Activated effector memory CD4-positive, alpha-beta T cell treated with Interleukin-2 at 50 U/mL for 16 hours (primary cell): ENCODE data around the gene RADIL.
A peak's percentile ranks its signal among the peaks of the same experiment; 100 is the strongest.

Source experiments
- DNase-seq: peaks from one replicate; pipeline ENCODE4 v3.0.0-alpha.2; 2020

RADIL gene

DNA sequence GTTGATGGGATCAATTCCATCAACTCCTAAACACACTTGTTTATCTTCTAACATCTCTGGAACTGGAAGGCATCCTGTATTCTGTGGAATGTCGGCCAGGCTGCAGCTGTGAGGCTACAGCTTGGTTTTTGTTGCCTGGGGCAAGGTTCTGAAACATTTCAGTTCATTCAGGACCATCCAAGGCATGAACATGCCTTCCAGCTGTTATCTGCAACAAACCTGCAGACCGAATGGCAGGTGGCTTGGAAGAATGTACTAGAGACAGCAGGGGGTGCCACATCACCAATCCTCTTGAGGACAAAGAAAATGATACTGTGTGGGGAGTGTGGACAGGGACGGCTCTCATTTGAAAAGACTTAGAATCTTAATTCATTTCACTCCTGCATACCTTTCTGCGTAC, 34.1 kb downstream of the RADIL start:
- DNase-seq, result no peak

DNA sequence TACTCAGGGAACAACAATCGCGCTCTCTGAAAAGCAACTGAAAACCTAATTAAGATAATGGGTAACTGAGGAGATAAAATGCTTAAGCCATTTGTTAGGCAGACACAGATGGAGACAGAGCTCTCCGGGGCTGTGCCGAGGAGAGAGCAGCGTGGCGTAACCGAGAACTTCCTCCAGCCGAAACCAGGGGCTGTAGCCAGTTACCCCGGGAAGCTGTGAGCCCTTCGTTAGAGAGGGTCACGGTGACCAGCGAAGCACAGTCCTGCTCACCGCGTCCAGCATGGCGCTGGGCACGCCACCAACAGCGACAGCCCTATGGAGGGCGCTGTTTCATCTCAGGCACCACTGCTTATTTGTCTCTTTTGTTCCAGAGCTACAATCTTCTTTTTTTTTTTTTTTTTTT, 37.8 kb downstream of the RADIL start:
- no peak for DNase-seq

DNA sequence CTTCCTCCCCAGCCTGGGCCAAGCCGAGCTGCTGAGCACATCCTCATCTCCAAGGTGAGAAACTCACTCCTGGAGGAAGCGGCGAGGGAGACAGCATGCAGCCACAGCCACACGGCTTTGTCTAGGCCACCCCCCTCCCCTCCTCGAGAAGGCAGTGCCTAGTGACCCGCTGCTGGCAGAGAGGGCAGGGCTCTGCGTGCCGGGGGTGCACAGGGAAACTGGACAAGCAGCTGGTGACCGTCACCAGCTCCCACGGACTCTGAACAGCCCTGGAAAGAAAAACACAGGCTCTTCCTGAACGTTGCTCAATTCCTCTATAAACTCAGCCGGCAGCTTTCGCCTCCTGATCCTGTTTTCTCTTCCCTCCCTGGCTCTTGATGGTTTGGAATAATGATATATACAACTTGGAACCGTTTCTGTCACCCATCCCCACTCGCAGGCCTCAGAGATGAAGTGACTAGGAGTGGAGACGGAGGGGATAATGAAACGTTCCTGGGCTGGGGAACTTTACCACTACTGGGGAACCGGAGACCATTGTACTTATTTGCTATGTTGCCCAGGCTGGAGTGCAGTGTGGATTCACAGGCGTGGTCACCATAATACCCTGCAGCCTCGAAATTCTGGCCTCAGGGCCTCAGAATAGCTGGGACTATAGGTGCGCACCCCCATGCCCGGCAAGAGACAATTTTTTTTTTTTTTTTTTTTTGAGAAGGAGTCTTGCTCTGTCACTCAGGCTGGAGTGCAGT, 41.0 kb downstream of the RADIL start:
- DNase-seq, result no peak

DNA sequence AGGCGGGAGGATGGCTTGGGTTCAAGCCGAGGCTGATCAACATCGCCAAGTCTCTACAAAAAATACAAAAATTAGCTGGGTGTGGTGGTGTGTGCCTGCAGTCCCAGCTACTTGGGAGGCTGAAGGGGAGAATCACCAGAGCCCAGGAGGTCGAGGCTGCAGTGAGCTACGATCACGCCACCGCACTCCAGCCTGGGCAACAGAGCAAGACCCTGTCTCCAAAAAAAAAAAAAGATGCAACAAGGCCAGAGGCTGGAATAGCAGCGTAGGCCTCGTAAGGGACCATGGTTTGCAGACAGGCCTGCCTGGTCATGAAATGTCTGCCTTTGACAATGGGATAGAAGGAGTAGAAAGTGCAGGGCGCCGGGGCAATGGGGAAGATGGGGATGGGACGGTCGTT, 41.7 kb downstream of the RADIL start:
- no peak for DNase-seq

DNA sequence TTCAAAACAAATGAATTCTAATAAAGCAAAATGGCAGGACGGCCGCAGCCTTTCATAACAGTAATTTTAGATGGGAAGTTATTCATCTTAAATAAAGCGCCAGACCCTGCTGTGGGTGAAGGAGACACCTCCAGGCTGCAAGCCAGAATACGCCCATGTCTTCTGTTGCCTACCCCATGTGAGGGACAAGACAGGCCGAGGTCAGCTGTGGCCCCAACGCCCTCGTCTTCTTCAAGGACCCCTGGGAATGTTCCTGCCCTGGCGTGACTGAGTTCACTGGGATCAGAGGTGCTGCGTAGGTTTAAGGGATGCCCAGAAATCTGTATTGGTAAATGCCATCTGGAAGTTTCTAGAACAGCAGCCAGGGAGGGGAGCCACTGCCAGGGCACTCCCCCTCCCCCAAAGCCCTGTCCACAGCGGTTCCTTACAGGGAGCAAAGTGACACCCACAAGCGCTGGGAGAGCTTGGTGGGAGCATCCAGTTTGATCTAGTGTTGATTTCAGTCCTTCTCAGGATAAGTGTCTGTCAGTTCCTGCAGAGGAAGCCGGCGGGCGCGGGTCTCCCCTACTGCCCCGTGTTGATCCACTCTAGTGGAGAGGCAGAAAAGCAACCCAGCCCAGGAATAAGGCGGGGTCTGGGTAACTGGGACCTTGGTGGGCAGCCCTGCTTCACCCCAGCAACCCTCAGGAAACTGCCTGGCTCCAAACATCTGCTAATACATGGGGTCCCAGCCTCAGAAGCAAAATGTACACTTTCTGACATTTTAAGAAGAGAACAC, 42.3 kb downstream of the RADIL start:
- no peak for DNase-seq

DNA sequence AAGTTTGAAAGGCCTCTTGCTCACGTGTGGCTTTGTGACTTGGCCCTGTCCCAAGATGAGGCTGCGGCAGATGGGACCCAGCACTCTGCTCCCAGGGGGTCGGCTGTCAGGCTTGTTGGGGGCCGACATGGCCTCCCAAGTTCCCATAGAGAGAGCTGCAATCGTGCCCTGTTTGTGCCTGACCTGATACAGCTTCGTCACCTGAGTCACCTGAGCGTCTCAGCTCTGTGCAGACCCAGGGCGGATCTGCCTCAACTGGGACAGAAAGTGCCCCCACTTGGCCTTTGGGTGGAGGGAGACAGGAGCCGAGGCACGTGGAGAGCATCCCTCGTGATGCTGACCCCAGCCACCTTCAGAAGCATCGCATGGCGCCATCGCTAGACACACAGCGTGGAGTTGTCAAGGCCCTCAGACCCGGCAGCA, 43.4 kb downstream of the RADIL start:
- no peak for DNase-seq

DNA sequence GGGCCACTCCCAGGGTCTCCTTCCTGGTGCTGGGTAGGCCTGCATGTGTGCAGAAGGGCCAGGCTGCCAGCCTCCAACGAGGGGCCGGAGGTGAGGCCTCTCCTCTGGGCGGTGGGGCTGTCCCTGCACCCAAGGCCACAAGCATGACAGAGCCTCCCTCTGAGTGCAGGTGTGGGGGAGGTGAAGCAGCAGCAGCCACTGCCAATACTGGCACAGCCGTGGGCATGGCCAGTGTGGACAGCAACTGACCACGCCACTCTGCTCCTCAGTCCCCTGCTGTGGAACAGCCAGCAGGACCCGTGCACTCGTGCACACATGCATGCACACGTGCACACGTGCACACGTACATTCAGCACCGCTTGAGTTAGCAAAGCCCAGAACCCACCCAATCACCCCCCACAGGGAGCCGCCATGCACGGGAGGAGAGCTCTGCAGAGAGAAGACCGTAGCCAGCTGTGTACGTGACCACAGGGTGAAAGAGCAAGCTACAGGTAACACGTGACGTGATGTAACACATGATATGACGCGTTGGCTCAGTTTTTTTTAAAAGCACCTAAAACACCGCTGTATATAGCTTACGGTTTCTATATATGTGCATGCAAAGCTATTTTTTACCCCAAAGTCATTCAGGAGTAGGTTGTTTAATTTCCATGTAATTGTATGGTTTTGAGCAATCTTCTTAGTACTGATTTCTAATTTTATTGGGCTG, 44.7 kb downstream of the RADIL start:
- no peak for DNase-seq

DNA sequence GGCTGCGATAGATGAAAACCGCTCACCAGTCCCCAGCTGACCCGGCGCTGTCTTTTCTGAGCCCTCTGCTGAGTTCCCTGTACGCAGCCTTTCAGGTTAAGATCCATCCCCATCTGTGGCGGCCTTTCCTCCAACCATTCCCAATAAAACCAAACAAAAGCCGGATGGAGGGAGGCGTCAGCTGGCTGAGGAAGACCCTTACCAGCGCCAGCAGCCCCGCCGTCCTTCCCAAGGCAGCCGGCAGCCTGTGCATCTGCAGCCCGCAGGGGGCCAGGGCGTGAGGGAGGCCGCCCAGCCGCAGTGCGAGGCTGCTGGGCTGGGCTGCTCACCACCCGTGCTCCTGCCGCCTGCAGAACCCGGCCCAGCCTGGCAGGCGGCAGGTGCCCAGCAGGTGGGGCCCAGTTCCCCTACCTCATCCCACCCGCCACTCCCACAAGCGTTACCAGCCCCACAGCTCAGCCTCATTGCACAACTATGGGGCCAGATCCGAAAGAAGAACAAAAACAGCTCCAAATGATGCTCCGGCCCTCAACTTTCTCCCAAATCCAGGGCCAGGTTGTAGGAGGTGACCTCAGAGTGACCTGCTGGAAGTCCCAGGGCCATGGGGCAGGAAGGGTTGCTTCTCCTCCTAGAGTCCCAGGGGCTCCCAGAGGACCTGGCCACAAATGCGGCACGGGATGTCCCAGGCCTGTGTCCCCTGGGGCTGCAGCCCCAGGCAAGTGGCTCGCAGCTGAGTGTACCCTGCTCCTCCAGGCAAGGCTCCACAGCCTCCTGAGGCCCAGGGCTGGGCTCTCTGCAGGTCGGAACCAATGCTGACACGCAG, 45.5 kb downstream of the RADIL start:
- DNase-seq, result no peak

DNA sequence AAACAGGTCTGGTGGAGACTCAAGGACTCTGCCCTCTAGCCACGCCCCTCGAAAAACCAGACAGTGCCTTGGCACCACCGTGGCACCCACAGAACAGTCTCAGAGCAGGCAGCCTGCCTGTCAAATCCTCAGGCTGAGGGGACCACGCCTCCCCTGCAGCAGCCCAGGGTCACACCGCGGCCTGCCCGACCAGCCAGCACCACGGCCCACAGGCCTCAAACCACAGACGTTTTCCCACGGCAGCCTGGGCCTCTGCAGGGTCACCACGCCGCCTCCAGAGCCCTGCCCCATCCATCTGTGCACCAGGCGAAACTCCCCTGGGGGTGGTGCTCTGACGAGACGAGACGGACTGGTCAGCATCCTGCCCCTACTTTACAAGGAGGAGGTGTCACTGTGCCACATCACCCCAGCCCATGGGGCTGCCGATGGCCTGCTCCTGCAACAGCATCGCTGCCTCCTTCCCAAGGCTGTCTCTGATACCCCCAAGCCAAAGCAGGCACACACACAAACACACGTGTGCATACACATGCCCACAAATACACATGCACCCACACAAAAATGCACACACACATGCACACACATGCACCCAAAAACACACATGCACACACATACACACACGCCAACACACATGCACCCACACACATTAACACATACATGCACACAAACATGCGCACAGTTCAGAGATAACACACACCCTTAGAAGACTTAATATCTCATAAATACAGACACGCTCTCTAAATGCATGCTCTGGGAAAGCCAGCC, 46.3 kb downstream of the RADIL start:
- DNase-seq, result no peak

DNA sequence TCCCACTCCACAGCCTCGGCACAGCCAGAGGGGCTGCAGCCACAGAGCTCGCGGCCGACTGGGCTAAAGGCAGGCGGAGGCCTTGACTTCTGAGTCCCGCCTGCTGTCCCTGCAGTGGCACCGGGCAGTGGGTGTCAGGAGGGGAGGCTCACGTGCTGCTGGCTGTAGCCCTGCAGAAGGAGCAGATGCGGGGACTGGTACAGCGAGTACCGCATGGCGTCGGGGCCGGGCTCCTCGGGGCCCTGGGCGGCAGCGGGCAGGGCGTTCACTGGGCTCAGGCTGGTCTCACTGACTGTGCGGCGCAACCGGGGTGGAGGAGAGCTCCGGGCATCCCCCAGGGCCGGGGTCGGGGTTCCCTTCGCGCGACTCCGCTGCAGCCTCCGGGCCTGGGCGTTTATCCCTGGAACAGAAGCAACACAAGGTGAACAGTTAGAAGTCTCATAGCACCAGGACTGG, 47.3 kb downstream of the RADIL start:
- DNase-seq, result no peak

DNA sequence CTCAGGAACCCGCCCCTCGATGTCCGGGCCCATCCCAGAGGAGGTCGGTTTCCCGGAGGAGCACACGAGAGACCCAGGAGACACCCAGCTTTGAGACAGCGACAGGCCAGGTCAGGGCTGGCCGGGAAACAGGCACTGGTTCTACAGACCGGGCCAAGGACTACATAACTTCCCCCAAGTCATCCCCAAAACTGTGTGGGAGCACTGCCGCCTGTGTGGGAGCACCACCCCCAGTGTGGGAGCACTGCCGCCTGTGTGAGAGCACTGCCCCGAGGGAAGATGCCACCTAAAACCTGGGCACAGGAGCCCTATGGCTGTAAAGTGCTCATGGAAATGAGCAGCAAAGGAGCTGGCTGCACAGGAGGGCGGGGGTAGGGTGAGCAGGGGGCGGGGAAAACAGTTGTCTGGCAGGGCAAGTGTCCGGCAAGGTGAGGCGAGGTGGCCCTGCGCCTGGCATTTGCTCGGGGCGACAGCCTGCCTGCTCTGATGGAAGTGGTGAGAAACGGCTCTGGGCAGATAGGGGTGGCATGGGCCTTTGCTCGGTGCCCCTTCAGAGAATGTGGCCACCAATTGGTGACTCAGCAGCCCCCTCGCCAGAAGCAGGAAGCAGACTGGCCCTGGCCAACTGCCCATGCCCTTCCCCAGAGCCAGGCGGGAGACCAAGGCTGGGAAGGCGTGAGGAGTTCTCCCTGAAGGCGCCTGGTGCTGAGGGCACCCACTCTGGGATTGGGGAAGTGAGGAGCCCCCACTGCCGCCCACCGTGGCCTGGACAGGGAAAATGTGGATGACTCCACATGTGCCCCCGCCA, 47.9 kb downstream of the RADIL start:
- DNase-seq, result no peak

DNA sequence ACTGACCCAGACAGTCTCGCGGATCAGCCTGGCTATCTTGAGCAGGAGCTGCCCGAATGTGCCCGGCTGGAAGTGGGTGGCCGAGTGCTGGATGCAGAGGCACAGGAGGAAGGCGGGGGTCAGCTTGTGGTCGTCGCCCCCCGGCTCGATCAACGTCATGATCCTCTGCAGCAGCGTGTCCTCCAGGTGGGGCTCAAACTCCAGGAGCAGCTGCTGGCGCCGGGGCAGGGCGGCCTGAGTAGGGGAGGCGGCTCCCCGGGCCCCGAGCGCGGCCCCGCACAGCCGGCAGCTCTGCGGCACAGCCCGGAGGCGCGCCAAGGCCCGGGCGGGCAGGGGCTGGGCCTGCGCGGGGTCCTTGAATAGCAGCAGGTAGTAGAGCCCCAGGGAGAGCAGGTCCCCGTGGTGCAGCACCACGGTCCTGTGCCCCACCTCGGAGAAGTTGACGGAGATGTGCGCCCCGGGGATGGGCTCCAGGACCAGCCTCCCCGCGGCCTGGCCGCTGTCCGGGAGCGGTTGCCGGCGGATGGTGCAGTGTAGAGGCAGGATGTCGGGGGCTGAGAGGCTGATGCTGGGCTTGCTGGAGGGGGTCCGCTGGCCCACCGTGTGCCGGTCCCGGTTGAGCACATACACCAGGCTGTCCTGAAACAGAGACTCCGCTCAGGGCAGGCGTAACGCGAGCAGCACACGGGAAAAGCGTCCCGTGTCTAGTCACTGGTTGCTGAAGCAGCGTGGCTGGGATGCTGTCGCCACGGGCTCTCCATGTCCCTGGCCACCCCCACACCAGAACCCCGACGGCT, 48.7 kb downstream of the RADIL start:
- DNase-seq, result no peak

DNA sequence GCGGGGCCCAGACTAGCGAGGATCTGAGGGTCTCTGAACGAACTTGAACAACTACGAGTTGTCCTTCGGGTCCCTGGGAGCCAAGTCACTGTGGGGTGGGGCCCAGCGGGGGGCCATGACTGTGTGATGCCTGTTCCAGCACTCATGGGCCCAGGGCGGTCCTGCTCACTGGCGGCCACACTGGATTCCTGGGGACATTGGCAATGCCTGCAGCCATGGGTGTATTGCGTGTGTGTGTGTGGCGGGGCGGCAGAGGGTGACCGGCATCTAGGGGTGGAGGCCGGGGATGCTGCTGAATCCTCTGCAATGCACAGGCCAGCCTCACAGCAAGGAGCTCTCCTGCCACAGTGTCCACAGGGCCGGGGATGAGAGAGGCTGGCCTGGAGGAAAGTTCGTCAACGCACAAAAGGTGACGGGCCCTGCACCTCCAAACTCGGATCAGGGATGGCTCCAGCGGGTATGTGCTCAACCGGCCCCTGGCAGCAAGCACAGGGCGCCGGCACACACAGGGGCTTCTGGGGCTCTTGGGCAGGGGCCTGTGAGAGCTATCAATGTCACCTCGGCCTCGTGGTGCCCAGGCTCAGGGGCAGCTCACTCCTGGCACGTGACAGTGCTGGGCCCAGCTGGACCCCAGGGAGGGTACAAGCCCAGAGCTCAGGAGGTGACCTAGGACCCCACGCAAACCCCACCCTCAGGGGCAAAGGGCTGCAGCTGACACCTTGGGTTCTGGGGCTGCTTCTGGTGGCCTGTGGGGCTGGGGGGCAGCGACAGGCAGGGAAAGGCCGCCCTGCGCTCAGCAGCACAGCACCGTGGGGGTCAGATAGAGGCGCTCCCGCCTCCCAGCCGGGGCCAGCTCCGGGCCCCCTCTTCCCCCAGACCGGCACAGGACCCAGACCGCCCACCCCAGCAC, 49.6 kb downstream of the RADIL start:
- DNase-seq, result no peak

DNA sequence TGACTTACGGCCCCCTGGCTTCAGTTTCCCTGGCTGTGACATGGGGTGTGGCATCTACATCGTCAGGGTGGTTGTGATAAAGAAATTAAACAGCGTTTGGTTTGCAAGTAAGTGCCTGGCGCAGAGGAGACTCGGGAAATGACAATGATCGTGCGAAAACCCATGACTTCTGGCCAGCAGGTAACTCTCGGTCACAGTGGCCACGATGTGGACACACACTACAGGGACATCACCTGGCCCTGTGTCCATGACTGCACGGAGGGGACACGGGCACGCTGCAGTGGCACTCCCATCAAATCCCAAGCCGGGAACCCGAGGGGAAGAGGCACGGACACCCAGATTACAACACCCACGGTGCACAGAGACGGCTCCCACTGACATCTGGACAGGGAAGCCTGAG, 50.3 kb downstream of the RADIL start:
- DNase-seq, result no peak

DNA sequence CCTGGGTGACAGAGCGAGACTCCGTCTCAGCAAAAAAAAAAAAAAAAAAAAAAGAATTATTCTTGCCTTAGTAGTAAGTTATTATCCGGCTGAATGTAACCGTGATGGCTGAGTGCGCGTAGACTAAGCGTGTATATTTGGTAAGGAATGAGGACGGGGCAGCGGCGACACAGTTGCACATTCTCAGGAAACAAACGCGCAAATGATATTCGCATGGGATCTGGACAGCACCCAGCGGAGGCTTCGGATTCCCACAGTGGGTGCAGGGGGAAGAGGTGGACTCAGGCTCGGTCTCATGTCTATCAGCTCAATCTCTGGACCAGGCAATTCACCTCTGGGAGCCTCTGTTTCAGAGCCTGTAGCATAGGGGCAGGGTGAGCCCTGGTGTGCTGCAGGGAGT, 50.8 kb downstream of the RADIL start:
- DNase-seq, result no peak

DNA sequence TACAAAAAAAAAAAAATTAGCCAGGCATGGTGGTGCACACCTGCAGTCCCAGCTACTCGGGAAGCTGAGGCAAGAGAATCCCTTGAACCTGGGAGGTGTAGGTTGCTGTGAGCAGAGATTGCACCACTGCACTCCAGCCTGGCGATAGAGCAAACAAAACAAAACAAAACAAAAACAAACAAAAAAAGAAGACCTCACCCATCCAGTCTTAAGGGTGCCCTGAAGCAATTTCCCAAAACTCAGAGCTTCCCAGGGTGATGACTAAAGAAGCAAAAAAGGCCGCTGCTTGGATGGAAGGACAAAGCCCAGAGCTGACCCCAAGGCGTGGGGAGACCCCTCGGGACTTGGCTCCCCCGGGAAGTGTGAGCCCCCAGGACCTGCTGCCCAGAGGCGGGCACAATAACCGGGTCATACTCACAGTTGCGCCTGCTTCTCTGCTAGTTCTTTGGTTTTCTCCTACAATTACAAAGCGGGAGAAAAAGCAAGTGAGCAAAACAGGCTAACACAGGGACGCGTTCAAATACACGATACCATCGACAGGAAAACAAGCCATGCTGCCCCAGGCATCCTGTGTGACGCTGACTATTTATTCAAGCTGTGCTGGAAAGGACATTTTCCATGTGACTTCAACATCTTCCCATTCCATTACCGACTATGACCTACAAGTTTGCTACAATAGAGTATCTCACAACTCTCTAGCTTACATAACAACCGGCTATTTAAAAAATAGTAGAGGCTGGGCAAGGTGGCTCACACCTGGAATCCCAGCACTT, 51.6 kb downstream of the RADIL start:
- DNase-seq, result no peak

DNA sequence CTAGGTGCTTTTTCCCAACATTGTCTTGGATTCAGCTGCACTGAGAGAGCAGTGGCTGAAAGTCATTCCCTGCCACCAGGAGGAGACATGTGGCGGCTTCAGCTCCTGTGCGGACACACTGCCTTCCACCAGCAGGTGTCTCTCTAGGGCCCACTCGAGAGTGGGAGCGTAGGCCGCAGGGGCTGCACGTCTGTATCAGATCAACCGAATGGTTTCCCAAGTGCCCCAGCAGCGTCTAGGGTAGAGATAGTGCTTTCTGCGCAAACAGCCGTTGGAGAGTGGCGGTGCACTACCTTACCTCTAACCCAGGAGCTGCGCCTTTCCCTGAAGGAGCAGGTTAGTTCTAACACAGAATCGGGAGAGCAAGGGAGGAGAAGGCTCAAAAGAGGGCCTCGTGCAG, 53.3 kb downstream of the RADIL start:
- peak; percentile 7 for DNase-seq

DNA sequence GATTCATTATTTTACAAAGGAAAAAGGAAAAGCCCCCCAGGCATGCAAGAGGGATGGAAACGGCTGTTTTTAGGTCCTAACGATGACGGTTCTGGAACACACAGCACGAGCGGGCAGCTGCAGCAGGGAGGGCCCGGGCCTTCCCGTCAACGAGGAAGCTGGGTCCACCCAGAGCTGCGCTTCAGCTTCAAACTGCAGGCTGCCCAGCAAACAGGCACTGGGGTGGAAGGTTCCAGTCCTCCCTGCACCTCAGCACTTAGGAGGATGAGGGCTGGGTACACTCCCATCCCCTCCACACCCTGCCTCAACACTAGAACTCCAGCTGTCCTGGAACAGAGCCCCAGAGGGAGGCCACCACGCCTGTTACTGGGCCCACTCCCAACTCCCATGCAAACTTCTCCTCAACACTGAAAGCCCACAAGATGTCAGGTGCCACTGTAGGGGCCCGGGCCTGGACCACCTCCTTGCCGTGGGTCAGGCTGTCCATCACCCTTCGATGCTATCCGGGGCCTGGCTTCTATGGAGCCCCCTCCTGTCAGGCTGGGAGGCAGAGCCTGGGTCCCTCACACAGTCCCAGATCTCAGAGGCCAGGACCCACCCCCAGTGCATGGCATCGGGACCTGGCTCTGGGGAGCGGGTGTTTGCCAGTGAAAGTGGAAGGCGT, 54.7 kb downstream of the RADIL start:
- DNase-seq, result no peak
